Measurements from ENCODE around the gene SFXN1.
A peak's percentile ranks its signal among the peaks of the same experiment; 100 is the strongest.

SFXN1 gene

GRCh38 chr5:175554296-175554695 is 75.9 kb downstream of the SFXN1 start:
- Mint-ChIP-seq H3K36me3 (ENCODE audit: low read depth) (no peaks in the 10 kb centered on the region), H3K9me3 (no peaks in the 10 kb centered on the region), H3K4me1 (ENCODE audit: low read depth) (peaks cover 3% of the 10 kb centered on the region), H3K4me3 (no peak overlapping the region), H3K27ac (peak overlapping the region; percentile 4), H3K27me3 (peaks cover 35% of the 10 kb centered on the region)

- no peak overlapping the region for H3K4me3 Mint-ChIP-seq
- peaks cover 29% of the 10 kb centered on the region for H3K27me3 Mint-ChIP-seq
- H3K36me3 Mint-ChIP-seq (ENCODE audit: low read depth): no peaks in the 10 kb centered on the region
- no peaks in the 10 kb centered on the region for H3K9me3 Mint-ChIP-seq
- peaks cover 10% of the 10 kb centered on the region for H3K4me1 Mint-ChIP-seq (ENCODE audit: low read depth)
- H3K27ac Mint-ChIP-seq: no peak overlapping the region
Measured at GRCh38 chr5:175555168-175555785, 76.9 kb downstream of the SFXN1 start.

- Mint-ChIP-seq H3K36me3 (ENCODE audit: low read depth) (no peaks in the 10 kb centered on the region), H3K9me3 (no peaks in the 10 kb centered on the region), H3K27me3 (peaks cover 24% of the 10 kb centered on the region), H3K4me1 (ENCODE audit: low read depth) (peaks cover 10% of the 10 kb centered on the region), H3K27ac (no peak overlapping the region), H3K4me3 (no peak overlapping the region)
Measured at GRCh38 chr5:175556794-175557193, 78.4 kb downstream of the SFXN1 start.

GRCh38 chr5:175557778-175558177 is 79.4 kb downstream of the SFXN1 start:
- Mint-ChIP-seq H3K4me1 (ENCODE audit: low read depth) (peaks cover 10% of the 10 kb centered on the region), H3K9me3 (no peaks in the 10 kb centered on the region), H3K27me3 (peaks cover 25% of the 10 kb centered on the region), H3K27ac (no peak overlapping the region), H3K36me3 (ENCODE audit: low read depth) (no peaks in the 10 kb centered on the region), H3K4me3 (no peak overlapping the region)

GRCh38 chr5:175558801-175559480 is 80.6 kb downstream of the SFXN1 start:
- Mint-ChIP-seq H3K9me3 (no peaks in the 10 kb centered on the region), H3K36me3 (ENCODE audit: low read depth) (no peaks in the 10 kb centered on the region), H3K27me3 (peaks cover 22% of the 10 kb centered on the region), H3K4me3 (no peak overlapping the region), H3K4me1 (ENCODE audit: low read depth) (peaks cover 10% of the 10 kb centered on the region), H3K27ac (no peak overlapping the region)

- Mint-ChIP-seq H3K36me3 (ENCODE audit: low read depth) (no peaks in the 10 kb centered on the region), H3K27me3 (peaks cover 22% of the 10 kb centered on the region), H3K4me3 (no peak overlapping the region), H3K4me1 (ENCODE audit: low read depth) (peaks cover 15% of the 10 kb centered on the region), H3K27ac (no peak overlapping the region), H3K9me3 (no peaks in the 10 kb centered on the region)
Measured at GRCh38 chr5:175560011-175560410, 81.7 kb downstream of the SFXN1 start.

- Mint-ChIP-seq H3K4me1 (ENCODE audit: low read depth) (peaks cover 12% of the 10 kb centered on the region), H3K36me3 (ENCODE audit: low read depth) (no peaks in the 10 kb centered on the region), H3K4me3 (no peak overlapping the region), H3K9me3 (no peaks in the 10 kb centered on the region), H3K27ac (no peak overlapping the region), H3K27me3 (peaks cover 23% of the 10 kb centered on the region)
Measured at GRCh38 chr5:175561085-175561484, 82.7 kb downstream of the SFXN1 start.

- Mint-ChIP-seq H3K4me3 (no peak overlapping the region), H3K4me1 (ENCODE audit: low read depth) (peaks cover 21% of the 10 kb centered on the region)
Measured at GRCh38 chr5:175564716-175565115, 86.4 kb downstream of the SFXN1 start.

GRCh38 chr5:175566697-175567096 is 88.3 kb downstream of the SFXN1 start:
- peaks cover 21% of the 10 kb centered on the region for H3K27me3 Mint-ChIP-seq
- H3K27ac Mint-ChIP-seq: no peak overlapping the region
- H3K9me3 Mint-ChIP-seq: no peaks in the 10 kb centered on the region
- H3K4me3 Mint-ChIP-seq: no peak overlapping the region
- peaks cover 18% of the 10 kb centered on the region for H3K4me1 Mint-ChIP-seq (ENCODE audit: low read depth)
- no peaks in the 10 kb centered on the region for H3K36me3 Mint-ChIP-seq (ENCODE audit: low read depth)

More at GRCh38 chr5:175564716-175565115, 86.4 kb downstream of the SFXN1 start:
- Mint-ChIP-seq H3K27ac (no peak overlapping the region), H3K9me3 (no peaks in the 10 kb centered on the region), H3K36me3 (ENCODE audit: low read depth) (no peaks in the 10 kb centered on the region), H3K27me3 (peaks cover 17% of the 10 kb centered on the region)

- no peaks in the 10 kb centered on the region for H3K36me3 Mint-ChIP-seq (ENCODE audit: low read depth)
- peaks cover 24% of the 10 kb centered on the region for H3K27me3 Mint-ChIP-seq
- H3K4me3 Mint-ChIP-seq: no peak overlapping the region
- no peak overlapping the region for H3K27ac Mint-ChIP-seq
- H3K4me1 Mint-ChIP-seq (ENCODE audit: low read depth): peaks cover 18% of the 10 kb centered on the region
- no peaks in the 10 kb centered on the region for H3K9me3 Mint-ChIP-seq
Measured at GRCh38 chr5:175567954-175568353, 89.6 kb downstream of the SFXN1 start.

- no peak overlapping the region for H3K27ac Mint-ChIP-seq
- no peaks in the 10 kb centered on the region for H3K36me3 Mint-ChIP-seq (ENCODE audit: low read depth)
- H3K27me3 Mint-ChIP-seq: peaks cover 31% of the 10 kb centered on the region
- no peaks in the 10 kb centered on the region for H3K9me3 Mint-ChIP-seq
- peaks cover 16% of the 10 kb centered on the region for H3K4me1 Mint-ChIP-seq (ENCODE audit: low read depth)
- H3K4me3 Mint-ChIP-seq: no peak overlapping the region
Measured at GRCh38 chr5:175569701-175570100, 91.3 kb downstream of the SFXN1 start.

GRCh38 chr5:175572886-175573285 is 94.5 kb downstream of the SFXN1 start:
- Mint-ChIP-seq H3K27ac (no peak overlapping the region), H3K4me3 (no peak overlapping the region), H3K27me3 (peaks cover 27% of the 10 kb centered on the region), H3K9me3 (no peaks in the 10 kb centered on the region), H3K4me1 (ENCODE audit: low read depth) (peaks cover 23% of the 10 kb centered on the region), H3K36me3 (ENCODE audit: low read depth) (no peaks in the 10 kb centered on the region)

GRCh38 chr5:175573493-175574269 is 95.3 kb downstream of the SFXN1 start:
- Mint-ChIP-seq H3K4me3 (no peak overlapping the region), H3K27ac (no peak overlapping the region), H3K9me3 (no peaks in the 10 kb centered on the region), H3K36me3 (ENCODE audit: low read depth) (no peaks in the 10 kb centered on the region), H3K27me3 (peaks cover 27% of the 10 kb centered on the region), H3K4me1 (ENCODE audit: low read depth) (peaks cover 21% of the 10 kb centered on the region)

- Mint-ChIP-seq H3K4me3 (no peak overlapping the region), H3K9me3 (peaks cover 3% of the 10 kb centered on the region), H3K27ac (no peak overlapping the region), H3K36me3 (ENCODE audit: low read depth) (peaks cover 3% of the 10 kb centered on the region), H3K4me1 (ENCODE audit: low read depth) (peaks cover 32% of the 10 kb centered on the region), H3K27me3 (peaks cover 20% of the 10 kb centered on the region)
Measured at GRCh38 chr5:175575301-175575700, 96.9 kb downstream of the SFXN1 start.

GRCh38 chr5:175576096-175576495 is 97.7 kb downstream of the SFXN1 start:
- Mint-ChIP-seq H3K4me3 (no peak overlapping the region), H3K27ac (no peak overlapping the region), H3K4me1 (ENCODE audit: low read depth) (peaks cover 35% of the 10 kb centered on the region), H3K36me3 (ENCODE audit: low read depth) (peaks cover 4% of the 10 kb centered on the region), H3K9me3 (peaks cover 4% of the 10 kb centered on the region), H3K27me3 (peaks cover 19% of the 10 kb centered on the region)

Measured in stimulated activated naive CD8-positive, alpha-beta T cell treated with anti-CD3 and anti-CD28 coated beads, Interleukin-15, Interleukin-2, amounts not matched to agents 100 ng/mL and 50 ng/mL, for 24 hours (primary cell).